SK-N-SH treated with all-trans-retinoic acid at 6 μM for 48 hours (cell line): Measurements from ENCODE around the gene MXD1.

ENCODE experiments used
- ATAC-seq: fragments of 200-7000 bp; cut with Tn5 transposase; 3 replicates; pipeline ENCODE4 v1.9.1; 2020; ENCODE audit warnings: mild to moderate bottlenecking, moderate library complexity
- ARNTL ChIP-seq: fragments of 450-650 bp; formaldehyde crosslinking; IDR thresholded peaks from 2 replicates; pipeline ENCODE4 v1.5.0; 2020; ENCODE audit warnings: low read depth, mild to moderate bottlenecking, moderate library complexity, borderline replicate concordance
- CREB5 ChIP-seq: fragments of 250-450 bp; sonication (Bioruptor Pico); IDR thresholded peaks from 2 replicates; pipeline ENCODE4 v1.5.1; 2020; ENCODE audit warnings: low read depth, mild to moderate bottlenecking, moderate library complexity
- CSDC2 ChIP-seq: fragments of 250-450 bp; sonication (Bioruptor Pico); IDR thresholded peaks from 2 replicates; pipeline ENCODE4 v1.5.0; 2020; ENCODE audit warnings: mild to moderate bottlenecking, moderate library complexity
- CSRNP3 ChIP-seq: fragments of 250-450 bp; sonication (Bioruptor Pico); IDR thresholded peaks from 2 replicates; pipeline ENCODE4 v1.5.1; 2021; ENCODE audit warnings: mild to moderate bottlenecking, moderate library complexity
- ESRRG ChIP-seq: fragments of 250-450 bp; sonication (Bioruptor Pico); IDR thresholded peaks from 2 replicates; pipeline ENCODE4 v1.6.1; 2021; ENCODE audit warnings: mild to moderate bottlenecking
- GLIS3 ChIP-seq: fragments of 250-450 bp; sonication (Bioruptor Pico); IDR thresholded peaks from 2 replicates; pipeline ENCODE4 v1.5.0; 2020; ENCODE audit warnings: mild to moderate bottlenecking, moderate library complexity
- OSR1 ChIP-seq: fragments of 250-450 bp; sonication (Bioruptor Pico); IDR thresholded peaks from 2 replicates; pipeline ENCODE4 v1.8.0; 2022; ENCODE audit warnings: moderate library complexity, mild to moderate bottlenecking, inconsistent platforms
- PATZ1 ChIP-seq: fragments of 250-450 bp; sonication (Bioruptor Pico); IDR thresholded peaks from 2 replicates; pipeline ENCODE4 v1.8.0; 2020; ENCODE audit warnings: mild to moderate bottlenecking, moderate library complexity, borderline replicate concordance
- PPARA ChIP-seq: fragments of 250-450 bp; sonication (Bioruptor Pico); IDR thresholded peaks from 2 replicates; pipeline ENCODE4 v1.5.0; 2020; ENCODE audit warnings: mild to moderate bottlenecking, borderline replicate concordance
- SNAI2 ChIP-seq: fragments of 250-450 bp; sonication (Bioruptor Pico); IDR thresholded peaks from 2 replicates; pipeline ENCODE4 v1.5.0; 2020; ENCODE audit warnings: mild to moderate bottlenecking, moderate library complexity
- TCF4 ChIP-seq: fragments of 250-450 bp; sonication (Bioruptor Pico); IDR thresholded peaks from 2 replicates; pipeline ENCODE4 v1.8.0; 2021; ENCODE audit warnings: mild to moderate bottlenecking, moderate library complexity, borderline replicate concordance
- TOX ChIP-seq: fragments of 250-450 bp; sonication (Bioruptor Pico); IDR thresholded peaks from 2 replicates; pipeline ENCODE4 v1.8.0; 2021; ENCODE audit warnings: mild to moderate bottlenecking, moderate library complexity, borderline replicate concordance
- TSHZ2 ChIP-seq: fragments of 250-450 bp; sonication (Bioruptor Pico); IDR thresholded peaks from 2 replicates; pipeline ENCODE4 v1.5.0; 2020; ENCODE audit warnings: mild to moderate bottlenecking, moderate library complexity
- ZC3H10 ChIP-seq: fragments of 250-450 bp; sonication (Bioruptor Pico); IDR thresholded peaks from 2 replicates; pipeline ENCODE4 v1.5.1; 2021; ENCODE audit warnings: mild to moderate bottlenecking, moderate library complexity
- ZFP3 ChIP-seq: fragments of 250-450 bp; sonication (Bioruptor Pico); IDR thresholded peaks from 2 replicates; pipeline ENCODE4 v1.5.0; 2020; ENCODE audit warnings: mild to moderate bottlenecking, moderate library complexity
- ZFP30 ChIP-seq: fragments of 450-650 bp; formaldehyde crosslinking; IDR thresholded peaks from 2 replicates; pipeline ENCODE4 v1.5.0; 2022; ENCODE audit warnings: mild to moderate bottlenecking, moderate library complexity

MXD1 gene

GRCh38 chr2:69914164-69914949 is 552 bp upstream of the MXD1 start (continued):
- TF ChIP-seq PATZ1 (CRISPR knock-in tag) = peak; percentile 41; the same call in 1 of the 2 replicates
- peak; percentile 46; the same call in 1 of the 2 replicates for TF ChIP-seq PPARA (CRISPR knock-in tag)
- peak; percentile 74; the same call in 1 of the 2 replicates for TF ChIP-seq CSDC2 (CRISPR knock-in tag)
- peak; percentile 49; the same call in 1 of the 2 replicates for TF ChIP-seq TCF4 (CRISPR knock-in tag)

GRCh38 chr2:69916106-69916505 is 1.2 kb downstream of the MXD1 start:
- TF ChIP-seq ZC3H10 (no peak), TOX (CRISPR knock-in tag) (no peak), ZFP3 (CRISPR knock-in tag) (no peak), PATZ1 (CRISPR knock-in tag) (no peak), TCF4 (CRISPR knock-in tag) (no peak), TSHZ2 (CRISPR knock-in tag) (no peak), OSR1 (no peak), SNAI2 (CRISPR knock-in tag) (no peak)
- ATAC-seq = no peak

GRCh38 chr2:69917852-69918251 is 2.9 kb downstream of the MXD1 start:
- no peak for ATAC-seq
- TF ChIP-seq GLIS3 (CRISPR knock-in tag) (no peak), TCF4 (CRISPR knock-in tag) (no peak), ZFP3 (CRISPR knock-in tag) (no peak), PATZ1 (CRISPR knock-in tag) (no peak)

GRCh38 chr2:69918401-69918800 is 3.5 kb downstream of the MXD1 start:
- TF ChIP-seq ESRRG (CRISPR knock-in tag) = no peak
- TF ChIP-seq ARNTL (CRISPR knock-in tag) = no peak
- no peak for TF ChIP-seq ZFP30 (CRISPR knock-in tag)
- TF ChIP-seq ZFP3 (CRISPR knock-in tag) = no peak
- no peak for ATAC-seq

- no peak for ATAC-seq
- no peak for TF ChIP-seq CREB5 (CRISPR knock-in tag)
- no peak for TF ChIP-seq CSRNP3 (CRISPR knock-in tag)
- TF ChIP-seq GLIS3 (CRISPR knock-in tag) = no peak
- no peak for TF ChIP-seq ZFP3 (CRISPR knock-in tag)
- TF ChIP-seq TSHZ2 (CRISPR knock-in tag) = no peak
- no peak for TF ChIP-seq TCF4 (CRISPR knock-in tag)
These were observed 8.2 kb downstream of the MXD1 start for GRCh38 chr2:69923116-69923515.
